HL-60 (cell line): ENCODE data around the gene ULBP1.

Source experiments
- CTCF ChIP-seq: IDR thresholded peaks from one replicate; pipeline ENCODE4 v1.5.1; 2011; ENCODE audit warnings: low read length, control low read depth, inconsistent platforms; ENCODE audit not compliant: insufficient read depth
- GABPA ChIP-seq: IDR thresholded peaks from 2 replicates; pipeline ENCODE4 v1.6.1; 2012; ENCODE audit warnings: low read depth
- POLR2AphosphoS5 ChIP-seq: IDR thresholded peaks from 2 replicates; pipeline ENCODE4 v1.6.1; 2012; ENCODE audit warnings: low read depth
- REST ChIP-seq: IDR thresholded peaks from 2 replicates; pipeline ENCODE4 v1.6.1; 2012; ENCODE audit warnings: low read depth; ENCODE audit not compliant: insufficient replicate concordance

- TF ChIP-seq GABPA (no peak), REST (no peak), CTCF (no peak), POLR2AphosphoS5 (no peak)
Measured at GRCh38 chr6:149950423-149950822, 13.3 kb upstream of the ULBP1 start.
